Thyroid gland (tissue), 4 donors: ENCODE results near the gene MYG1. TPM values are rescaled to one million over a fixed set of nuclear protein-coding genes. Genes with fewer than 3 reads are reported as not detected.
A peak's percentile ranks its signal among the peaks of the same experiment; 100 is the strongest.
"Not testable (repeated sequence)": the region's sequence is repeated elsewhere in the genome, so short reads cannot be mapped to it uniquely, and the experiment has no call there.

Source experiments
- DNase-seq, 2 donors: peaks; one replicate each; pipeline ENCODE4 v3.0.0-alpha.2; 2019
- H3K27ac ChIP-seq, 3 donors: fragments of 200-600 bp; sonication (generic); 1 replicate in 2 of 3; 2 replicates in 1 of 3; pipeline ENCODE4 v1.5.1; 2016 to 2019; ENCODE audit warnings: mild to moderate bottlenecking in 1 of 3, moderate library complexity in 1 of 3
- H3K27me3 ChIP-seq: fragments of 200-600 bp; sonication (generic); one replicate; pipeline ENCODE4 v1.5.1; 2019
- H3K36me3 ChIP-seq, 2 donors: fragments of 200-600 bp; sonication (generic); one replicate each; pipeline ENCODE4 v1.5.1; 2016 to 2019
- H3K4me1 ChIP-seq, 2 donors: fragments of 200-600 bp; sonication (generic); one replicate each; pipeline ENCODE4 v1.5.1; 2017 to 2019
- H3K4me3 ChIP-seq, 3 donors: fragments of 200-600 bp; sonication (generic); replicated peaks in 1 of 3; 1 replicate in 2 of 3; 2 replicates in 1 of 3; pipeline ENCODE4 v1.5.1; 2016; ENCODE audit warnings: mild to moderate bottlenecking in 1 of 3
- H3K9me3 ChIP-seq: fragments of 200-600 bp; sonication (generic); one replicate; pipeline ENCODE4 v1.5.1; 2017
- POLR2A ChIP-seq, 2 donors: fragments of 450-650 bp; IDR thresholded peaks; one replicate each; pipeline ENCODE4 v1.6.1; 2017; ENCODE audit warnings: antibody characterized with exemption in 2 of 2, mild to moderate bottlenecking in 2 of 2, moderate library complexity in 1 of 2
- WGBS, 2 donors: methylation state at CpG; one replicate each; pipeline ENCODE4 v1.1.5; 2017; 5-methylcytosine and 5-hydroxymethylcytosine counted together
- intact Hi-C: fragments of 100-400 bp; cut with DNase I; formaldehyde crosslinking; loops from one replicate; pipeline ENCODE4 v1.15.1; 2023
- total RNA-seq, 4 donors: library from RNA; depleted of rRNA; stranded (reverse); fragments of >200 nt; gene quantifications; one replicate each; pipeline ENCODE4 v1.2.3, GENCODE V29; 2016
- TF ChIP-seq, protein P1 (sequence below), 6 experiments: fragments of 200-600 bp in 3 of 6; fragments of 450-650 bp in 3 of 6; sonication (generic) in 3 of 6; IDR thresholded peaks; one replicate each; pipeline ENCODE4 v1.5.1; 2016 to 2019; ENCODE audit warnings: antibody characterized with exemption in 6 of 6, mild to moderate bottlenecking in 2 of 6, inconsistent platforms in 1 of 6, moderate library complexity in 1 of 6

Gene MYG1
- total RNA-seq, 4 donors from 2014 or later = 36.7 to 63.8 (median 51.6) TPM

DNA sequence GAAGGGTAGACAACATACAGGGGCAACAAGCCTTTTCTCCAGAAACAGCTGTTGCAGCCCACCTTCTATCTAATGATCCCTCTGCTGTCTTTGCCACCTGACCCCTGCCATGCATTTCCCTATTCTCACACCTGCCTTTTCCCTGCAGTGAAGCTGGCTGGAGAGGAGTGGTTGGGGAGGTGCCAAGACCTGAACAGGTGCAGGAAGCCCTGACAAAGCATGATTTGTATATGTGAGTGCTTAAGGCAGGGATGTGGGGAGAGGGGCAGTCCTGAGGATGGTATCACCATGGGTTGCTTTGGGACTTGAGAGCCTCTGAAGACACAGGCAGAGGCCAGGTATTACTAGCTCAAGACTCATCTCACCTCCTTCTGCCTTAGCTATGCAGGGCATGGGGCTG is 7.1 kb upstream of the MYG1 start:
- Histone ChIP-seq H3K36me3 (no peaks in the 10 kb centered on the region), H3K27ac (no peak overlapping the region), H3K9me3 (no peaks in the 10 kb centered on the region), H3K4me3 (no peak overlapping the region), H3K27me3 (no peaks in the 10 kb centered on the region), H3K4me1 (peaks cover 20 to 23% of the 10 kb centered on the region in 2 donors)
- intact Hi-C loops = no loop called here
- TF ChIP-seq POLR2A (IDR thresholded peaks at IDR 0.05) = no peak
- TF ChIP-seq, protein P1, sequence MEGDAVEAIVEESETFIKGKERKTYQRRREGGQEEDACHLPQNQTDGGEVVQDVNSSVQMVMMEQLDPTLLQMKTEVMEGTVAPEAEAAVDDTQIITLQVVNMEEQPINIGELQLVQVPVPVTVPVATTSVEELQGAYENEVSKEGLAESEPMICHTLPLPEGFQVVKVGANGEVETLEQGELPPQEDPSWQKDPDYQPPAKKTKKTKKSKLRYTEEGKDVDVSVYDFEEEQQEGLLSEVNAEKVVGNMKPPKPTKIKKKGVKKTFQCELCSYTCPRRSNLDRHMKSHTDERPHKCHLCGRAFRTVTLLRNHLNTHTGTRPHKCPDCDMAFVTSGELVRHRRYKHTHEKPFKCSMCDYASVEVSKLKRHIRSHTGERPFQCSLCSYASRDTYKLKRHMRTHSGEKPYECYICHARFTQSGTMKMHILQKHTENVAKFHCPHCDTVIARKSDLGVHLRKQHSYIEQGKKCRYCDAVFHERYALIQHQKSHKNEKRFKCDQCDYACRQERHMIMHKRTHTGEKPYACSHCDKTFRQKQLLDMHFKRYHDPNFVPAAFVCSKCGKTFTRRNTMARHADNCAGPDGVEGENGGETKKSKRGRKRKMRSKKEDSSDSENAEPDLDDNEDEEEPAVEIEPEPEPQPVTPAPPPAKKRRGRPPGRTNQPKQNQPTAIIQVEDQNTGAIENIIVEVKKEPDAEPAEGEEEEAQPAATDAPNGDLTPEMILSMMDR (IDR thresholded peaks at IDR 0.05) = no peak
- DNase-seq = no peak

DNA sequence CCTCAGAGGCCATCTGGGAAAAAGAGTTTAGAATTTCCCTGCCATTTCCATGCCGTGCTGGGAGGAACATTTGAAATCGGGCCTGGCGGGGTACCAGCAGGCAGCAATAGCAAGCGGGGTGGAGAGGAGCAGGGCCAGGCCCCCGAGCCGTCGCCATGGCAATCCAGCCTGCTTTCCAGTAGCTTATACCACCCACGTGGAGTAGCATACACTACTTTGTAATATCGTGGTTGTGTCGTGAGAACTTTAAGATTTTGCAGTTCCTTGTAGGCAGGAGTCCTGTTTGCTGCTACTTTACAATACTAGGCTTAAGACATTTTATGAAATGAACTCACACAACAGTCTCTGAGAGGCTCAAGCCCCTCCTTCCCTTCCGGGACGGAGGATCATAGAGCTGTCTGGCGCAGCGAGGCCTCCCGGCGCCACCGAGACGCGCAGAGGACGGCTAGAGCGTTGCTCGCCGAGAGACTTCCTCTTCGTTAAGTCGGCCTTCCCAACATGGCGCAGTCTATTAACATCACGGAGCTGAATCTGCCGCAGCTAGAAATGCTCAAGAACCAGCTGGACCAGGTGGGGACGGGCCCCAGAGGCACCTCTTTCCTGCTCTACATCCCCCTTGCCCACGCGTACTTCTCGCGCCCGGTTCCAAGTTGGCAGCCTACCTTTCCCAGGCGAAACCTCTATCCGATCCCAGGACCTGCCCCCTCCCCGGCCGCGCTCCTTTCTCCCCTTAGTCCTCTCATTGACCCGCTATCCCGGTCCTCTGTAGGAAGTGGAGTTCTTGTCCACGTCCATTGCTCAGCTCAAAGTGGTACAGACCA is 4.2 kb upstream of the MYG1 start, which contains the start of gene PFDN5:
PFDN5 (plus strand) TSS at position 473 of the 821 bp plus-strand sequence; CDS start at position 499, 26 bp downstream.
- 1 to 2% methylated on average over 36 to 42 of the region's 42 CpGs for WGBS, 2 donors
- intact Hi-C loops = no loop called here
- H3K4me1 ChIP-seq = peaks cover 35 to 45% of the 10 kb centered on the region in 2 donors

DNA sequence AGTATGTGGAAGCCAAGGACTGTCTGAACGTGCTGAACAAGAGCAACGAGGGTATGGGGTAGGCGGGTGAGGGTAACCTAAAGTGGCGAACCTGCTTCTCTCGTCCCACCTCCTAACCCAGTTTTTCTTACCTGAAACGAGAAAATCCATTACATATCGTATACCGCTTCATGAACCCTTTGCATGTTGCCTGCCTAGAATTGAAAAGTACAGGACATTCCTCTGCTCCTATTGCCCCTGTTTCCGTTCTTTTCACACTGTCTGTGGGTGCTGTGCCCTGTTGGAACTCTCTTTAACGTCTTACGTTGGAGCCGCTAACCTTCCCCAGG is 3.6 kb upstream of the MYG1 start:
- Histone ChIP-seq H3K9me3 (no peaks in the 10 kb centered on the region), H3K27me3 (no peaks in the 10 kb centered on the region), H3K27ac (peak overlapping the region; percentile 71 to 82 (median 76)), H3K36me3 (peaks cover 0 to 6% of the 10 kb centered on the region in 2 donors), H3K4me1 (peaks cover 40 to 51% of the 10 kb centered on the region in 2 donors), H3K4me3 (peak overlapping the region; percentile 18 to 86 (median 68))
- no peak for DNase-seq
- no peak for TF ChIP-seq POLR2A (IDR thresholded peaks at IDR 0.05)
- TF ChIP-seq, protein P1 (IDR thresholded peaks at IDR 0.05) = no peak
- intact Hi-C loops = no loop called here
- WGBS, 2 donors = 3 to 5% methylated on average over 12 of the region's 12 CpGs

More for the DNA sequence above, 4.2 kb upstream of the MYG1 start, which contains the start of gene PFDN5:
- peak within 1 kb of the TSS; percentile 18 to 86 (median 68) for H3K4me3 ChIP-seq
- H3K27me3 ChIP-seq = no peaks in the 10 kb centered on the region
- DNase-seq = peak; percentile 90
- TF ChIP-seq POLR2A (IDR thresholded peaks at IDR 0.05) = peak in 1 of 2 donors; percentile 78
- TF ChIP-seq, protein P1 (IDR thresholded peaks at IDR 0.05) = peak in 3 of 6 experiments; percentile 9 to 32 (median 31)
- no peaks in the 10 kb centered on the region for H3K9me3 ChIP-seq
- peak within 1 kb of the TSS; percentile 76 to 82 (median 79) for H3K27ac ChIP-seq
- peaks cover 0 to 6% of the 10 kb centered on the region in 2 donors for H3K36me3 ChIP-seq

DNA sequence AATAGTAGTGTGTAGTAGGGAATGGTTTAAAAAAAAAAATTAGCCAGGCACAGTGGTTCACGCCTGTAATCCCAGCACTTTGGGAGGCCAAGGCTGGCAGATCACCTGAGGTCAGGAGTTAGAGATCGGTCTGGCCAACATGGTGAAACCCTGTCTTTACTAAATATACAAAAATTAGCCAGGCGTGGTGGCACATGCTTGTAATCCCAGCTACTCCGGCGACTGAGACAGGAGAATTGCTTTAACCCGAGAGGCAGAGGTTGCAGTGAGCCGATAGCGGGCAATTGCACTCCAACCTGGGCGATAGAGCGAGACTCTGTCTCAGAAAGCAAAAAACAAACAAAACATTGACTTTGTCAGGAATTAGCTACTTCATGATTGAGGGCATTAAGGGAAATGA is 2.4 kb upstream of the MYG1 start:
- WGBS, 2 donors = 41% methylated on average over 10 of the region's 10 CpGs
- H3K4me3 ChIP-seq, H3K9me3 ChIP-seq, intact Hi-C loops, H3K27me3 ChIP-seq: not testable (repeated sequence)
- H3K27ac ChIP-seq = peak overlapping the region; percentile 46 to 76 (median 71)
- H3K4me1 ChIP-seq = peaks cover 40 to 52% of the 10 kb centered on the region in 2 donors
- peak; percentile 73 to 75 for DNase-seq
- H3K36me3 ChIP-seq = peaks cover 0 to 15% of the 10 kb centered on the region in 2 donors

DNA sequence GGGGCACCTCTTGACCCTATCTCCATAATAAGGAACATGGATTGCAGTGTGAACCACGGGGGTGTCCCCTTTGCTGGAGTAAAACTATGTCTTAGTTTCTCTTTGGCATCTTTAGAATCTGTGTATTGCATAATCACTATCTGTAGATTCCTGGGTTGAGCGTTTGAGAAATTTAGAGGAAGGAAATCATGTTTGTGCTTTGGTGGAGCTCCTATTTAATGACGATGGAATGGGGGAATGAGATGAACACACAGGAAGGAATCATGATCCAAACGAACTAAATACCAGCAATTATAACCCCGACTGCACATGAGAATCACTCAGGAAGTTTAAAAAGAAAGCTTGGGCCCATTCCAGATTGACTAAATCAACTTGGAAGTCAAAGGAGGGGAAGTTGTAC is 1.3 kb upstream of the MYG1 start:
- WGBS, 2 donors = 30 to 42% methylated on average over 5 of the region's 5 CpGs

More for the DNA sequence above, 1.3 kb upstream of the MYG1 start:
- peaks cover 8 to 20% of the 10 kb centered on the region in 2 donors for H3K36me3 ChIP-seq
- H3K27ac ChIP-seq = peak overlapping the region in 2 of 3 donors; percentile 68 to 76
- no peak for TF ChIP-seq POLR2A (IDR thresholded peaks at IDR 0.05)
- TF ChIP-seq, protein P1 (IDR thresholded peaks at IDR 0.05) = no peak
- intact Hi-C loops = no loop called here
- H3K9me3 ChIP-seq = no peaks in the 10 kb centered on the region
- no peak for DNase-seq
- H3K27me3 ChIP-seq = no peaks in the 10 kb centered on the region
- peaks cover 40 to 52% of the 10 kb centered on the region in 2 donors for H3K4me1 ChIP-seq
- H3K4me3 ChIP-seq = no peak overlapping the region
